HG02884 (cell line): ENCODE results near the gene CYBA.
"Not testable (repeated sequence)": the region's sequence is repeated elsewhere in the genome, so short reads cannot be mapped to it uniquely, and the experiment has no call there.

Experiments used
- ATAC-seq: cut with Tn5 transposase; IDR thresholded peaks from one replicate; pipeline ENCODE4 v1.9.1; 2021; ENCODE audit warnings: mild to moderate bottlenecking, moderate library complexity; ENCODE audit not compliant: unreplicated experiment

CYBA gene

DNA sequence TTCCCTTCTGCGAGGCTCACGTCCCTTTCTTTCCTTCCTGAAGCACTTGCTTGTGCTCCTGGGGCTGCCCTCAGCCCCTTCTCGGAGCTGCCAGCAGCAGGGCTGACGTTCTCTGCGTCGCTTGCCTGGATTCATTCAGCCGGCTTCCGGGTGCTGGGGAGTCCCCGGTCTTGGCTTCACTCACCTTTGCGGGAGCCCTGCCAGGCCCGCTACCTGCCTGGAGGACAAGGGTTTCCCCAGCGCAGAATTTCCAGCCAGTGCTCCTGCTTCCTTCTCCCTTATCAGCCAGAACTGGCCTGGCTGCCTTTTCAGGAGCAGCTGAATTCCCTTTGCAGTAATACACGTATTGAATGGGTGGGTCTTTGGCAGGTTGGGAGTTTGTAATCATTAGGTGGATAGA, 34.5 kb downstream of the CYBA start:
- ATAC-seq: no peak

DNA sequence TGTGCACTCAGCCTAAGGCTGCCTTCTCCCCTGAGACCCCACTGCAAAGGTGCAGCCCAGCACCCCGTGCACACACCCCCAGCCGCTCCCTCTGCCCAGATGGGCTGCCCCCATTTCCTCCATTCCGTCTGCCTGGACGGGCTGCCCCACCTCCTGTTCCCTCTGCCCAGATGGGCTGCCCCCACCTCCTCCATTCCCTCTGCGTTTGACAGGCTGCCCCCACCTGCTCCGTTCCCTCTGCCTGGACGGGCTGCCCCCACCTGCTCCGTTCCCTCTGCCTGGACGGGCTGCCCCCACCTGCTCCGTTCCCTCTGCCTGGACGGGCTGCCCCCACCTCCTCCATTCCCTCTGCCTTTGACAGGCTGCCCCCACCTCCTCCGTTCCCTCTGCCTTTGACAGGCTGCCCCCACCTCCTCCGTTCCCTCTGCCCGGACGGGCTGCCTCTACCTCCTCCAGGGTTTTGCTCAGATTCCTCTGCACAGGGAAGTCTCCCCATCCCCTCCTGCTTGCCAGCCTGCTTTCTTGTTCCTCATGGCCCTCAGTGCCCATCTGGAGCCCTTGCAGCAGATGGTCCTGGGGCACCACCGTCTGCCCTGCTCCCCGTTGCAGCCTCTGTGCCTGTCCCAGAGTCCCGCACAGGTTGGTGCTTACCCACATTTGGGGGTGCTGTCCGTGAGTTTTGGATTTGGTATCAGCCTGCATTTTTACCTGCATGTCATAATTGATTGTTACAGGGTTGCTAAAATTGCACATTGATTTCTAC, 35.9 kb downstream of the CYBA start:
- no peak for ATAC-seq

DNA sequence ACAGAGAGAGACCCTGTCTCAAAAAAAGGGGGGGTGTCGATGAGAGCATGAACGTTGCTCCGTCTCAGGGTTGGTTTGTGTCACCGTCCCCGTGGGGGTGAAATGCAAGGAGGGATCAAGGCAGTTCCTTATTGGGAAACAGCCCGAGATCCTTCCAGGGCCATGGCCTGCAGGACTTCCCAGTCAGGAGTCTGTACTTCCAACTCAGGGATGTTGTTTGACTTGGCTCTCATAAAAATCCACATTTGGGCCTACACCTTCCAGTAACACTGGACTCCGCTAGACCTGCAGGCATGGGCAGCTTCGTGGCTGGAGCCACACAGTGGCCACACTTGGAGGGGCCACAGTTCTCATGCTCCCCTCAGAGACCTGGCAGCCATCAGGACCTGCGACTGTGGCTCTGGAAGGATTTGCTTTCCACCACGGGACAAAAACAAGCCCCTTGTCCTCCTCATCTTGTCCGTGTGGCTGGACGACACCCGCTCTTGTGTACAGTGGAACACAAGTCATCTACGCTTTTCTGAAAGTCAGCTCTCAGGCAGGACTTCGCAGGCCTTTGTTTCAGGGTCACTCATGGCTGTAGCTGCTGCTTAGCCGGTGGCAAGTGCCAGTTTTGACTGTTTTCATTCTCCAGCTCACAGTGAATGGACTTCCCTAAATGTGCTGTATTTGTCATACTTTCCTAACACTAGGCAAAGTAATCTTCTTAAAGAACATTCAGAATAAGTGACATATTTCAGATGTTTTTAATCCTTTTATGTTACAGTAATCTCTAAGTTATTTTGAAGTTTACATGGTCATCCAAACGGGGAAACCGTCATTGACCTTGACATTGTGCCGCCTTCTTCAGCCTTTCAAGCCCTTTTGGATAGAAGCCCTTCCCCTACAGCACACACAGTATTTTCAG, 36.7 kb downstream of the CYBA start:
- no peak for ATAC-seq

DNA sequence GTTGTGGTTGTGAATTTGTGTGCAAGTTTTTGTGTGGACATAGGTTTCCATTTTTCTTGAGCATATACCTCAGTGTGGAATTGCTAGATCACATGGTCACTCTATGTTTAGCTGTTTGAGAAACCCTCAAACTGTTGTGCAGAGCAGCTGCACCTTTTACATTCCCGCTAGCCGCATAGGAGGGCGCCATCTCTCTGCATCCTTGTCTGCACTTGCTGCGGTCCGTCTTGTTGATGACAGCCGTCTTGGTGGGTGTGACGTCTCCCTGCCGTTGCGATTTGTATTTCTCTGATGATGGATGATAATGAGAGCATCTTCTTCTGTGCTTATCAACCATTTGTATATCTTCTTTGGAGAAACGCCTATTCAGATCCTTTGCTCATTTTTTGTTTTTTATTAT, 37.6 kb downstream of the CYBA start:
- no peak for ATAC-seq

DNA sequence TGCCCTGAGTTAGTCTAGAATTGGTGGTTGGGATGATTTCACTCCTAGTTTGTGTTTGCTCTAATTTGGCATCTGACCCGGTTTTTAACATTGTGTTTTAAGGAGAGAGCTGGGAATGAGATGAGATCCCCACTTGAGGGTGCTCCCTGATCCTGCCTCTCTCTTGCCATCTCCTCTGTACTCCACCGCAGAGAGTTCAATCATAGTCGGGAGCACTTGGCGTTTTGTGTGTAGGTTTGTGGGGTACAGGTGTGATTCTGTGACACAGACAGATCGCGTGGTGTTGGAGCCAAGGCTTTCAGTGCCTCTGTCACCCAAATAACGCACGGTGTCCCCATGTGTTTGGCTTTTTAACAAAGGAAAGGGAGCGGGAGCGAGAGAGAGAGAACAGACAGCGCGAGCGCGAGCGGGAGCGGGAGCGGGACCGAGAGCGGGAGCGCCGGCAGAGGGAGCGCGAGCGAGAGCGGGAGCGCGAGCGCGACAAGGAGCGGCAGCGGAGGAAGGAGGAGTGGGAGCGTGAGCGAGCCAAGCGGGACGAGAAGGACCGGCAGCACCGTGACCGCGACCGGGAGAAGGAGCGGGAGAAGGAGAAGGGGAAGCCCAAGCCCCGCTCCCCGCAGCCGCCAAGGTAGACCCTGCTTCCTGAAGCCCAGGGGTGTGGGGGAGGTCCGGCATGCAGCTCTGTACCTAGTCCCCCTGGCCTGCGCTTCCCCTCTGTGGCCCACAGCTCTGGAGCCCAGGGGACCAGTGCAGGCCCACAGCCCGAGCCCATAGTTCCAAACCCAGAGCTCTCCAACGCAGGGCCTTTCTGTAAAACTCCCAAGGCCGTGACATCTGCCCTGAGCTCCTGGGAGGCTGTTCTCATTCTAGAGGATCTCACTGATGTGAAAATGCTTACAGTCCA, 39.7 kb downstream of the CYBA start:
- no peak for ATAC-seq

DNA sequence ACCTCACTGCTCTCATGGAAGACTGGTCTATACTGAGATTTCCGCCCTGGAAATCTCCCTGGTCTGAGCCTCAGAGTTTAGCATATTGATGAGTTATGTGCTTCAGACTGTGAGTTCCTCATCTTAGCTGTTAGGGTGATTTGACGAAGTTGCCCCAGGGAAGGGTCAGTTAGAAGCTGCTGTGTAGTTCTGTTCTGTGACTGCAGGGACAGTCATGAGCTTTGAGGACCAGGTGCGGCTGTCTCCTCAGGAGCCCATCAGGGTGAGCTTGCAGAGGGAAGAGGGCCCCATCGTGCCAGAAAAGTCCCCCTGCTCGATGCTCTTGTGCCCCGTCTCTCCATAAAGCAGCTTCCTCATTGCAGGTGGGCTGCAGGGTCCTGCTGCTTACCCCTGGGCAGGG, 40.8 kb downstream of the CYBA start:
- no peak for ATAC-seq

DNA sequence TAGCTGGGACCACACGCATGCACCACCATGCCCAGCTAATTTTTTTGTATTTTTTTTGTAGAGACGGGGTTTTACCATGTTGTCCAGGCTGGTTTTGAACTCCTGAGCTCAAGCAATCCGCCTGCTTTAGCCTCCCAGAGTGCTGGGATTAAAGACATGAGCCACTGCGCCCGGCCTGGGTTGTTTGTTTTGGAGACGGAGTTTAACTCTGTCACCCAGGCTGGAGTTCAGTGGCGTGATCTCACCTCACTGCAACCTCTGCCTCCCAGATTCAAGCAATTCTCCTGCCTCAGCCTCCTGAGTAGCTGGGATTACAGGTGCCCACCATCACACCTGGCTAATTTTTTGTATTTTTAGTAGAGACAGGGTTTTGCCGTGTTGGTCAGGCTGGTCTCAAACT, 41.4 kb downstream of the CYBA start:
- not testable (repeated sequence) for ATAC-seq

DNA sequence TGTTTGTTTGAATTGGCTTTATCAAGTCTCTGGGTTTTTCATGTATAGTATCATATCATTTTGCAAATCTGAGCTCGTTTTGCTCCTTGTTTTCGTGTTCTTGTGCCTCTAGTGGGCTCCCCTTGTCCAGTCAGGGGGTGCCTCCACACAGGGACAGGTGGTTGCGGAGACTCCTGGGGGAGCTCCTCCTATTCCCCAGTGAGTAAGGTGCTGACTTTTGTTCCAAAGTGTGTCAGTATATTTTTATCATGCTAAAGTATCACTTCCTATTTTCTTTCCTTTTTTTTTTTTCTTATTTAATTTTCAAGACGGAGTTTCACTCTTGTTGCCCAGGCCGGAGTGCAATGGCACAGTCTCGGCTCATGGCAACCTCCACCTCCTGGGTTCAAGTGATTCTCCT, 42.8 kb downstream of the CYBA start:
- no peak for ATAC-seq

DNA sequence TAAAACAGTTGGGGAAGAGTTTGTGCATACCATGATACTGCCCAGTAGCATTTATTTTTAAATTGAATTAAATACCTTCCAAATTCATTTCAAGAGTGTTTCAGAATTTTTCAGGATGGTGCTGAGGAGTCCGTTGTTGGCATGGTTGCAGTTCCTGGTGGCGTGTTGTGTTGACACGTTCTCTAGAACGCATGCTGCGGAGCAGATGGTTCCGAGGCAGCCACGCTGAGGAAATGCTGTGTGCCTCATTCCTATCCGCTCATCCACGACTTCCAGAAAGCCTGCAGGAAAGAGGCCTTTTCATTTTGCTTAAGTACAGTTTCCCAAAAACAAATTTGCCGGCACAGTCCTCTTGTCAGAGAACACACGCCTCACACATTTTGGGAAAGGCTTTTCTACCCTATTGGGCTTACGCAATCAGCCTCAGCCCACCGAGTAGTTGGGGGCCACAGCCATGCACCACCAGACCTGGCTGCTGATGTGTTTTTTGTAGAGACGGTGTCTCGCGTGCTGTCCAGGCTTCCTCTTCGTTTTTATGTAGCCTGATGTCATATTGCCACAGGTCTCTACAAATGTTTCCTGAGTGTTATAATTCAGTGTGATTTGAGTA, 44.6 kb downstream of the CYBA start:
- no peak for ATAC-seq

DNA sequence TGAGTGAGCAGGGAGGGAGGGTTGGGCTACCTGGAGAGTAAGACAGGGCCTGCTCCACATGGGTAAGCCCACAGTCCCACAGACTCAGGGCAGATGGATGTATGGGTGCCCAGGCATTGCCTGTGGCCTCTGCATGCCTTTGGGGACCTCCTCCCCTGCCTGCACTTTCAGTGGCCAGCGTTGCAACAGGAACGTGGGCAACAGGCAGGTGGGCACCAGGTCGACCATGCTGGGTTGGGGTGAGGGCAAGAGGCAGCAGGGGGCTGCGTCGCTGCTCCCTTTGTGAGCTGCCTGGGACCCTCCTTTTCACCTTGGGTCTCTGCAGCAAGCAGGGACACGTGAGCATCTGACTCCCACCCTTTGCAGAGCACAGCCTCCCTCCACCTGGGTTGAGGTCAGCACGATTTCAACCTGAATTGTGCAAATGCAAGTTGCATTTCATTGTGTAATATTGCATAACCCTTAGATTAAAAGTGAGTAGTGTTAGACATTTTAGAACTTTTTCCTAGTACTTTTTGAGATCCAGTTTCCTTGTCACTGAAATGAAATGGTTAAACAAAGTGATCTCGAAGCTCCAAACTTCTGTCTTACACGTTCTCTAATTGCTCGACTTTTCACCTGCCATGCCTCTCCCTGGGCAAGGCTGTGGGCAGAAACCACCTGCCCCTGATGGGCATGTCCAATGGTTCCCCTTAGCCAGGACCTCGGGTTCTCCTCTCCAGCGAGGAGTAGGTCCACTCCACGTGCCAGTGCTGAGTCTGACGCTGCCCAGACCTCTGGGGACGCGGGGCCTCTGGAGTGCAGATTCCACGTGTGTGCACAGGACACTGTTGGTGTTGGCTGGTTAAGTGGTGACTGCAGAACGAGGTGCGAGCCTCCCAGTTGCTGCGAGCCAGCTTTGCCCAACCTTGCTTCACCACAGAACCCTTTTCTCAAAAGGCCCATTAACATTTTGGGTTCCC, 45.4 kb downstream of the CYBA start:
- no peak for ATAC-seq

DNA sequence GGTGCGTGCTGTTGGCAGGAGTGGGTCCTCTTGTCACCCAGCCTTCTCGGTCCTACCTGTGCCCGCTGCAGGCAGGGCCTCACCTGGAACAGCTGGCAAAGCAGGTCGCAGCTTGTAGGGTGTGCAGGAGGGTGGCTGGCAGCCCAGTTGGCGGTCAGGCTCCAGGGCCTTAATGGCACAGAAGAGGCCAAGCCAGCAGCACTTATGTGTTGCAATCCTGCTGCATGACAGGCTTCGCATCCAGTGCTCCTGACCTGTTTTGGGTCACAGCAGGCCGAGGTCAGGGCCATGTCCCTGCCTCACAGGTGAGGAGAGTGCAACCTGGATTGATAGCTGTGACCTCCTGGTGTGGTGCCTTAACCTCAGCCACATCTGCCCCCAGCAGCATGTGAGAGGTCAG, 48.8 kb downstream of the CYBA start:
- no peak for ATAC-seq

DNA sequence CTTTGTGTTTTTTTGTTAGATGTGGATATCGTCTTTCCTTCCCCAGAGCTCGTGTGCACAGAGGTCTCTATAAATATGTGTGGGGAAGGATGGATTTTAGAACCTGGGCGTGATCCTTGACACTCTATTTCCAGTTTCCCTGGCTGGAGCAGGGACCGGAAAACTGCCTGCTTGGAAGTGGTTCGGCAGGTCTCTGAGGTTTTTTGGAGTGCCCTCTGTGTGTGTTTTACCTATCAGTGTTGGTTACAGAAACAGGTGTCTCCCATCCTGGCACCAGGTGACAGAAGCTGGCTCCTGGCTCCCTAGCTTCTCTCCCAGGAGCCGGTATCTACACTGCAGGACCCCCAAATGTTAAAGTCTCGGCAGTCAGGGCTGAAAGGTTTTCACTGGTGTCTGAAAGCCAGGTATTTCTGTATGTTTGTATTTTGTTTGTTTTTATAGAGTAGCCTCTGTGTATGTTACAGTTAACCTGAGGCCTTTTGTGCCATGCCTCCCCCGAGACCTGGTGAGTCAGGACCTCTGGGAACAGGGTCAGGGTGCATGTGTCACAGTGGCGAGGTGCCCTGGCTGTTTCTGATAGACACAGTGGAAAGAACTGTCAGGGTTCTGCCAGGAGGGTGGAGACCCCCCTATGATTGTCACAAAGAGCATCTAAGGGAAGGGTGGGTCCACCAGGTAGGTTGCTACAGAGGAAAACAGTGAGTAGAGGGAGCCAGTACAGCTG, 49.4 kb downstream of the CYBA start:
- ATAC-seq: no peak

DNA sequence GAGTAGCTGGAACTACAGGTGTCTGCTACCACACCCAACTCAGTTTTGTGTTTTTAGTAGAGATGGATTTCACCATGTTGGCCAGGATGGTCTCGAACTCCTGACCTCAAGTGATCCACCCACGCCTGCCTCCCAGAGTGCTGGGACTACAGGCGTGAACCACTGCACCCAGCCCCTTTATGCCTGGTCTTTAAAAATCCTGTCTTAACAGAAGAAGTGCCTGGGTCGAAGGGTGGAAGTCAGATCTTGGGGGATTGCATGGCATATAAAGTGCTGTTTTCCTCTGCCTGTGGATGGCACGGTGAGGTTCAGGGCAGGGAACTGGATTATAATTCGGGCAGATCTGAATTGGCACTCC, 50.3 kb downstream of the CYBA start:
- no peak for ATAC-seq

DNA sequence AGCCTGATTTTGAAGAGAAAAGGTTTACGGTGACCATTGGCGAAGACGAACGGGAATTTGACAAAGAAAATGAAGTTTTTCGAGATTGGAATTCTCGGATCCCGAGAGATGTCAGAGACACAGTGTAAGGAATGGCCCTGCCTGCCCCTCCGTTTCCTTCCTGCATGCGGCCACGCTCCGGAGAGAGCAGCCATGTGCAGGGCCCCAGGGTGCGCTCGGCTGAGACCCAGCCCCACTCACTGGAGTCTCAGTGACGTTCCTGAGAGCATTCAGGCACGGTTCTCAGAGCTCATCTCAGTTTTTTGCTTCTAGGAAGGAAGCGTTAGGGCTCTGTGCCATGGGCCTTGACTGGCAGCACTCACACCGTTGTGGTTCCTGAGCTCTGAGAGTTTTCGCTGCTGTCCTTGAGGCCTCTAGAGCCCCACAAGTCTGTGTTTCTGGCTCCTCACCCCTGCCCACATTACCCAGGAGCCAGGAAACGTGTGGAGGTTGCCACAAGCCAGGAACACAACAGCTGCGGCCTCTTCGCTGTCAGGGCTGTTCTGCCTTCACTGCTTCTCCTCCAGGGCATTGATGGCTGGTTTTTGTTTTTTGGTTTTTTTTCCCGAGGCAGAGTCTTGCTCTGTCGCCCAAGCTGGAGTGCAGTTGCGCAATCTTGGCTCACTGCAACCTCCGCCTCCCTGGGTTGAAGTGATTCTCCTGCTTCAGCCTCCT, 50.9 kb downstream of the CYBA start:
- ATAC-seq: no peak

DNA sequence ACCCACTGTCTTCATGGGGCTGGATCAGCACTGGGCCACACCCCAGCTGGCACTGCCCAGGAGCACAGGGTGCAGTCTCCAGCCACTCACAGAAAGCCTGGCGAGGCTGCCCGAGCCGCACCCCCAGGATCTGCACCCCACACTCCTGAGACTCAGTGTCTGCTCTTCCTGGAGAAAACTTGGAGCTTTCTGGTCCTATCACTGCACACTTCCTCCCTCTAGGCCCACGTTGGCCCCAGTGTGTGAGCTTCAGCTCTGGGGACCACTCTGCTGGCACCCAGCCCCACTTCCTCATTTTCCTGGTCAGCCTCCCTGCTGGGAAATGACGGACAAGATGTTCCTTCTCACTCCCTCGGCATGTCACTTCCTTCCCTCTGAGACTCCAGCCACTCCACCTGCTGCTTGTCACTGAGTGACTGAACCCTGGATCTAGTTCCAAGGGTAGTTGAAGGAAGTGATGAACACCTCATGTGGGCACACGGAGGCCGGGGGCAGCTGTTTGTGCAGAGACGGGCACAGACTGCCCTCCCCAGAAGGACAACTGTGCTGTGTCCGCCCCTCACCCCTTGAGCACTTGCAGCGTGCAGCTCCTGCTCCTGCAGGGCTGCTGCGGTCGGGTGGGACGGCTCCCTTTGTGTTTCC, 51.6 kb downstream of the CYBA start:
- no peak for ATAC-seq

DNA sequence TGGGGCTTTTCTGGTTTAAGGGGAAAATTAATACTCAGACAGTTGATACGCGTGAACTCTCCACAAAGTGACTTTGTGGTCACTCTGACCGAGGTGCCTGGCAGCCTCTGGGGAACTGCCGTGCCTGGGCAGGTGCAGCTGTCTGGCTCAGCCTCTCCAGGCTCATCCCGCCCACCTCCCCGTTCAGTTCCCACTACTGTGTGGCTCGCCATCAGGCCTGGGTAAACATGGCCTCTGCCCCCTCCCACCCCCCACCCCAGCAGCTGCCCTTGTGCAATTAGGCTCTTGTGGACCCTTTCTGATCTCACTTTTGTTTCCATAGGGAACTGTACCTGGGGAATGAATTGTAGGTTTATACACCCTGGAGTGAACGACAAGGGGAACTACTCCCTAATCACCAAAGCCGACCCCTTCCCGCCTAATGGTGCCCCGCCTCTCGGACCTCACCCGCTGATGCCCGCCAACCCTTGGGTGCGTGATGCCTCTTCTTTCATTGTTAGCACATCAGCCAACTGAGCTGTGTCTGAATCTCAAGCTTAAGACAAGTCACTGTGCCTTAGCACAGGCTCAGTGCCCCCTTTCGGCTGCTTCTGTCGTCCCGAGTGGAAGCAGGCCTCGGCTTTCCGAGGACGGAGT, 52.9 kb downstream of the CYBA start:
- no peak for ATAC-seq

DNA sequence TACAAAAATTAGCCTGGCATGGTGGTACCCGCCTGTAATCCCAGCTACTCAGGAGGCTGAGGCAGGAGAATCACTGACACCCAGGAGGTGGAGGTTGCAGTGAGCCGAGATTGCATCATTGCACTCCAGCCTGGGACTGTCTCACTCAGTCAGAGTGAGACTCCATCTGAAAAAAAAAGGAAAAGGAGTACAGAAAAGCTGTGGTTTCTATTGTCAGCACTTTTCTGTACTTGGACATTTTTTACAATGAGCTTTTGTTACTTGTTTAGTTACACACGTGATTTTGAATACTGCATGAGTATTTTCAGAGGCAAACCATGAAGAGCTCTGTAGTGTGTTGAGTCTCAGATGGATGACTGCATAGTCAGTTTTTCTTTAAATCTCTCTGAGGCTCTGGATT, 54.4 kb downstream of the CYBA start:
- ATAC-seq: no peak

DNA sequence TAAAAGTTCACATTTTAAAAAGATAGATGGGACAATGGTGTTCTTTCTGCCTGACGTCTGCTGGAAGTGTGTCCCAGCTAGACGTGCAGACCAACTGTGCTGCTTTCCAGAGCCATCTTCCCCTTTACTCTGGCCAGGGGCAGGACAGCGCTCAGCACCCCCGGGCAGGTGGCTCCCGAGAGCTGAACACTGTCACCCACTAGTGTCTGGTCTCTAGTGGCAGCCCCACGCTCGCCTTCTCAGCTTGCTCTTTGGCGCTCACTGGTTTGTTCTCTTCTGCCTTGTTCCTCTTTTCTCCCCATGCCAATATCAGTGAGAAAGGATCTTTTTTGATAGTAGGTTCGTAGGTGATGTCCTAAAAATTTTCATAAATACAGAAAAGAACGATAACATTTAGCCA, 54.9 kb downstream of the CYBA start:
- ATAC-seq: no peak
